HUES64 (cell line): ENCODE measurements around the gene TSPAN14.
"Not testable (repeated sequence)": the region's sequence is repeated elsewhere in the genome, so short reads cannot be mapped to it uniquely, and the experiment has no call there.

Source experiments
- H3K27ac ChIP-seq: 2 replicates; pipeline ENCODE4 v1.7.0; 2013; ENCODE audit warnings: low read depth, low read length, inconsistent platforms
- H3K27me3 ChIP-seq: 2 replicates; pipeline ENCODE4 v1.6.1; 2013; ENCODE audit warnings: mild to moderate bottlenecking, low read length; ENCODE audit not compliant: insufficient read depth
- H3K36me3 ChIP-seq: 2 replicates; pipeline ENCODE4 v1.6.1; 2013; ENCODE audit warnings: mild to moderate bottlenecking, low read length; ENCODE audit not compliant: insufficient read depth
- H3K4me1 ChIP-seq: 2 replicates; pipeline ENCODE4 v1.6.1; 2013; ENCODE audit warnings: mild to moderate bottlenecking, low read length, moderate library complexity; ENCODE audit not compliant: insufficient read depth
- H3K4me3 ChIP-seq: 2 replicates; pipeline ENCODE4 v1.5.1; 2013; ENCODE audit warnings: mild to moderate bottlenecking, low read length, moderate library complexity
- H3K9ac ChIP-seq: 2 replicates; pipeline ENCODE4 v1.6.1; 2013; ENCODE audit warnings: mild to moderate bottlenecking, low read depth, low read length
- H3K9me3 ChIP-seq: 2 replicates; pipeline ENCODE4 v1.6.1; 2013; ENCODE audit warnings: low read depth, low read length; ENCODE audit not compliant: insufficient read depth
- WGBS: fragments of 150-250, 120-280 bp; methylation state at CpG from one replicate; pipeline ENCODE4 v1.1.7; 2013; ENCODE audit warnings: missing lambda C conversion rate; 5-methylcytosine and 5-hydroxymethylcytosine counted together

TSPAN14 gene

DNA sequence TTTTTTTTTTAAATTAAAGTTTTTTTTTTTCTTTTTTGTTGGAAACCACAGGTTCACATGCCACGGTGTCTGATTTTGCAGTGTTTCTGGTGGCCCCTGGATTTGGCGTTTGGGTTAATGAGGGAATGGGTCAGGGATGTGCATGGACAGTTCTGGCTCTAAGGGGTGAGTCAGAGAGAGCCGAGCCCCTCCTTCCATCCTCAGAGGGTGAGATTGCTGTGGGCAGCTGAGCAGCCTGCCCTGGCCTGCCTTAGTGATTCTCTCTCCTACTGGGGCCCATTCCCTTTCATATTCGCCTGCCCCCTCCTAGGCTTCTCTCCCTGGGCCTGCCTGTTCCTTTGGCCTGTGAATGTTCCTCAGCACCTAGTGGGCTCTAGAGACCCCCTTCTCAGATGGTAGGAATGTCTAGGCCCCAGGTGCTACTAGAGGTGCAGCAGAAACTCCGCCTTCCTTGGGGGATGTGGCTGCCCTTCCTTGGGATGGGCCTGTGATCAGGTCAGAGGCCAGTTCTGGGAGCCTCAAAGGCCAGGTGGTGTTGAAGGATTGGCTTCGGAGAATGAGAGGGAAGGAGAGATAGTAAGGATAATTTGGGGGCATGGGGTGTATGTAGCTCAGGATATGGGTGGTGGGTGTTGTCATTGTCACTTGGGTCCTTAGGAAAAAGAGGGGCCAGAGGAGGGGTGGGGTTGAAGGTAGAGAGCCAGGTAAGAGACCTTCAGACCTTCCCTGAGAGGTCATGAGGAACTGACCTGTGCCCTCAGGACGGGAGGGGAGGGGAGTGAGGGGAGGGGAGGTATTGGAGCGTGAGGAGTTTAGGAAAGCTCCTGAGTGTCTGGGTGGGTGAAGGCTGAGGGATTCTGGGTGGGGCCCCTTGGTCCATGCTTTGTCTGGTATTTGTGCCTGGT is 19.8 kb downstream of the TSPAN14 start:
- peaks cover 3% of the 10 kb centered on the region; the same call in 1 of the 2 replicates for H3K27me3 ChIP-seq
- no peak overlapping the region for H3K27ac ChIP-seq
- peaks cover 9% of the 10 kb centered on the region; the same call in 1 of the 2 replicates for H3K36me3 ChIP-seq
- WGBS = 72% methylated on average over 8 of the region's 8 CpGs
- peaks cover 14% of the 10 kb centered on the region for H3K4me1 ChIP-seq
- no peak overlapping the region for H3K4me3 ChIP-seq
- H3K9me3 ChIP-seq = no peaks in the 10 kb centered on the region
- no peak overlapping the region for H3K9ac ChIP-seq

DNA sequence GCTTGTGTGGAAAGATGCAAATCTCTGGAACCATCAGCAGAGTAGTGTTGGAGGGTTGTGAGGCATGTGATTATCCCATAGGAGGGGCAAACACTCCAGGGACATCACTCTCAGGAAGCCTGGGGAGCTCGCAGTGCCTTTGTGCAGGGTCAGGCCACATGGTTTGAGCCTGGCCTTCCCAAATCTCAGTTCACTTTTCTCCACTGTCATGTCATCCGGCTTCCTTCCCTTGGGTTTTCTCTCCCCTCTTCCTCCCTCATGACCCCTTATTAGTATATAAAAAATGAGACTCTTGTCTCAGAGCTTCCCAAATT is 20.4 kb downstream of the TSPAN14 start:
- Histone ChIP-seq H3K36me3 (peaks cover 8% of the 10 kb centered on the region; the same call in 1 of the 2 replicates), H3K9me3 (no peaks in the 10 kb centered on the region), H3K9ac (no peak overlapping the region), H3K27me3 (no peaks in the 10 kb centered on the region), H3K4me3 (no peak overlapping the region), H3K4me1 (peaks cover 14% of the 10 kb centered on the region), H3K27ac (no peak overlapping the region)
- WGBS = 80% methylated on average over 2 of the region's 2 CpGs

- H3K4me1 ChIP-seq = peaks cover 14% of the 10 kb centered on the region
- H3K9me3 ChIP-seq = no peaks in the 10 kb centered on the region
- H3K27ac ChIP-seq = no peak overlapping the region
- H3K9ac ChIP-seq = no peak overlapping the region
- peaks cover 7% of the 10 kb centered on the region; the same call in 1 of the 2 replicates for H3K36me3 ChIP-seq
- H3K4me3 ChIP-seq = no peak overlapping the region
- WGBS = 86% methylated on average over 3 of the region's 3 CpGs
- no peaks in the 10 kb centered on the region for H3K27me3 ChIP-seq
Observed at GRCh38 chr10:80474941-80475340, 20.8 kb downstream of the TSPAN14 start.

DNA sequence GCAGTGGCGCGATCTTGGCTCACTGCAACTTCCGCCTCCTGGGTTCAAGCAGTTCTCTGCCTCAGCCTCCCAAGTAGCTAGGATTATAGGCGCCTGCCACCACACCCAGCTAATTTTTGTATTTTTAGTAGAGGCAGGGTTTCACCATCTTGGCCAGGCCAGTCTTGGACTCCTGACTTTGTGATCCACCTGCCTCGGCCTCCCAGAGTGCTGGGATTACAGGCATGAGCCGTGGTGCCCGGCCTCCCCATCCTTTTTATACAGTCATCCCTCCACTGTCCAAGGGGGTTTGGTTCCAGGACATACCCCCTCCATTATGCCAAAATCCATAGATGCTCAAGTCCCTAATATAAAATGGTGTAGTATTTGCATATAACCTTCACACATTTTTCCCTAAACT is 21.5 kb downstream of the TSPAN14 start:
- H3K9ac ChIP-seq, H3K27me3 ChIP-seq, H3K36me3 ChIP-seq, H3K9me3 ChIP-seq, H3K27ac ChIP-seq, H3K4me3 ChIP-seq: not testable (repeated sequence)
- H3K4me1 ChIP-seq = peaks cover 14% of the 10 kb centered on the region
- WGBS = 97% methylated on average over 7 of the region's 7 CpGs

DNA sequence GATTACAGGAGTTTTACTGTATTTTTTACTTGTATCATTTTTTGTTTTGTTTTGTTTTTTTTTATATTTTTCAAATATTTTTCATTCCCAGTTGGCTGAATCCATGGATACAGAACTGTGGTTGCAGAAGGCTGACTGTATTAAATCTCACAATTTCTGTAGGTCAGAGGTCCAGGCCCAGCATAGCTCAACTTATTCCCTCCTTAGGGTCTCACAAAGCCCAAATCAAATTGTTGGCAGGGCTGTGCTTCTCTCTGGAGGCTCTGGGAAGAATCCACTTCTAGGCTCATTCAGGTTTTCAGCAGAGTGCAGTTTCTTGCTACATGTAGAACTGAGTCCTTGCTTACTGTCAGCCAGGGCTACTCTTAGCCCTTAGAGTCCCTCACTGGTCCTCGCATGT is 22.6 kb downstream of the TSPAN14 start:
- Histone ChIP-seq H3K36me3 (no peaks in the 10 kb centered on the region), H3K4me3 (no peak overlapping the region), H3K27ac (no peak overlapping the region), H3K9ac (no peak overlapping the region), H3K4me1 (peaks cover 14% of the 10 kb centered on the region), H3K9me3 (no peaks in the 10 kb centered on the region), H3K27me3 (no peaks in the 10 kb centered on the region)
- WGBS = 98% methylated on average over 1 of the region's 1 CpG

- WGBS = 73% methylated on average over 2 of the region's 2 CpGs
- no peaks in the 10 kb centered on the region for H3K36me3 ChIP-seq
Observed at GRCh38 chr10:80477813-80478212, 23.7 kb downstream of the TSPAN14 start.

GRCh38 chr10:80480373-80480772 is 26.3 kb downstream of the TSPAN14 start:
- not testable (repeated sequence) for H3K4me3 ChIP-seq, H3K9ac ChIP-seq, H3K27me3 ChIP-seq, H3K9me3 ChIP-seq, H3K27ac ChIP-seq, H3K4me1 ChIP-seq, H3K36me3 ChIP-seq
- 88% methylated on average over 2 of the region's 6 CpGs for WGBS

More at GRCh38 chr10:80477813-80478212, 23.7 kb downstream of the TSPAN14 start:
- peaks cover 14% of the 10 kb centered on the region for H3K4me1 ChIP-seq
- no peak overlapping the region for H3K27ac ChIP-seq
- H3K9me3 ChIP-seq = no peaks in the 10 kb centered on the region
- no peak overlapping the region for H3K9ac ChIP-seq
- no peaks in the 10 kb centered on the region for H3K27me3 ChIP-seq
- H3K4me3 ChIP-seq = no peak overlapping the region

DNA sequence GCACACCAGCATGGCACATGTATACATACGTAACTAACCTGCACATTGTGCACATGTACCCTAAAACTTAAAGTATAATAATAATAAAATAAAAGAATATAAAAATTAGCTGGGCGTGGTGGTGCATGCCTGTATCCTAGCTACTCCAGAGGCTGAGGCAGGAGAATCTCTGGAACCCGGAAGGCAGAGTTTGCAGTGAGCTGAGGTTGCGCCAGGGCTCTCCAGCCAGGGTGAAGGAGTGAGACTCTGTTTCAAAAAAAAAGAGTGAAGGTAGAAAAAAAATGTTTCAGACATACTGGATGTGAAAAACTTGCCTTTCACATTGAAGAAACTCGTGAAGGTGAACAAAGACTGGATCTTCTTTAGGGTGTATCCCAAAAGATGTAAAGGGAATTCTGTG is 26.7 kb downstream of the TSPAN14 start:
- no peak overlapping the region for H3K27ac ChIP-seq
- H3K4me1 ChIP-seq = peaks cover 10% of the 10 kb centered on the region; the same call in 1 of the 2 replicates
- H3K9me3 ChIP-seq = no peaks in the 10 kb centered on the region
- 91% methylated on average over 4 of the region's 5 CpGs for WGBS
- no peaks in the 10 kb centered on the region for H3K27me3 ChIP-seq
- no peak overlapping the region for H3K4me3 ChIP-seq
- no peaks in the 10 kb centered on the region for H3K36me3 ChIP-seq
- no peak overlapping the region for H3K9ac ChIP-seq

DNA sequence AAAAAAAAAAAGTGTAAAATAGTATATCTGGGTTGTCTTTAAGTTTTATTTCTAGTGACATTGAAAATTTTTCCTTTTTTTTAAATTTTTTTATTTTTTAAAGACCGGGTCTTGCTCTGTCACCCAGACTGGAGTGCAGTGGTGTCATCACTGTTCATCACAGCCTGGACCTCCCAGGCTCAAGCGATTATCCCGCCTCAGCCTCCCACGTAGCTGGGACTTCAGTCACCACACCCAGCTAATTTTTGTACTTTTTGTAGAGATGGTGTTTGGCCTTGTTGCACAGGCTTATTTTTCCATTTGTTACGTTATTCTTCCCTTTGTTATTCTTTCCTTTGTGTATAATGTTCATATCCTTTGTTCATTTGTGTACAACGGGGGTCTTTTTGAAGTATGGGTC is 30.1 kb downstream of the TSPAN14 start:
- Histone ChIP-seq H3K4me1 (peaks cover 26% of the 10 kb centered on the region), H3K27me3 (no peaks in the 10 kb centered on the region), H3K9me3 (no peaks in the 10 kb centered on the region), H3K27ac (no peak overlapping the region), H3K9ac (no peak overlapping the region), H3K36me3 (peaks cover 3% of the 10 kb centered on the region; the same call in 1 of the 2 replicates), H3K4me3 (no peak overlapping the region)
- WGBS = 100% methylated on average over 4 of the region's 6 CpGs

DNA sequence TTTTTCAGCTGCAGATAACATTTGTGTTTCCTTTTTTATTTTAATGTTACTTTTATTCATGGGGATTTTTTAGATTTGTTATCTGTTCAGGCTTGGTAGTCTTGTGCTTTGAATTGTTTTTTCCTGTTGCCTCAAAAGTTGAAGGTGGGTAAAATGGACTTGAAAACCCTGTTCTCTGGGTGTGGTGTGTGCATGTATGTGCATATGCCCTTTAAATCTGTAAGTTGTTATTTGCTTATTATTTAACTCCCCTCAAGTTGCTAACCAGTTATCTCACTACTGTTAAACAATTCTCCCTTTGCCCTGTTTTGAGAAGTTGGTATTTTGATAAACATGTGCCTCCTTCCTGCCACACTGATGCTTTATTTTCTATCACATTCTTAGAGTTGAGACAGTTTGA is 30.6 kb downstream of the TSPAN14 start:
- Histone ChIP-seq H3K36me3 (peaks cover 6% of the 10 kb centered on the region; the same call in 1 of the 2 replicates), H3K4me1 (peaks cover 26% of the 10 kb centered on the region), H3K4me3 (no peak overlapping the region), H3K9me3 (no peaks in the 10 kb centered on the region), H3K9ac (no peak overlapping the region), H3K27ac (no peak overlapping the region), H3K27me3 (no peaks in the 10 kb centered on the region)

DNA sequence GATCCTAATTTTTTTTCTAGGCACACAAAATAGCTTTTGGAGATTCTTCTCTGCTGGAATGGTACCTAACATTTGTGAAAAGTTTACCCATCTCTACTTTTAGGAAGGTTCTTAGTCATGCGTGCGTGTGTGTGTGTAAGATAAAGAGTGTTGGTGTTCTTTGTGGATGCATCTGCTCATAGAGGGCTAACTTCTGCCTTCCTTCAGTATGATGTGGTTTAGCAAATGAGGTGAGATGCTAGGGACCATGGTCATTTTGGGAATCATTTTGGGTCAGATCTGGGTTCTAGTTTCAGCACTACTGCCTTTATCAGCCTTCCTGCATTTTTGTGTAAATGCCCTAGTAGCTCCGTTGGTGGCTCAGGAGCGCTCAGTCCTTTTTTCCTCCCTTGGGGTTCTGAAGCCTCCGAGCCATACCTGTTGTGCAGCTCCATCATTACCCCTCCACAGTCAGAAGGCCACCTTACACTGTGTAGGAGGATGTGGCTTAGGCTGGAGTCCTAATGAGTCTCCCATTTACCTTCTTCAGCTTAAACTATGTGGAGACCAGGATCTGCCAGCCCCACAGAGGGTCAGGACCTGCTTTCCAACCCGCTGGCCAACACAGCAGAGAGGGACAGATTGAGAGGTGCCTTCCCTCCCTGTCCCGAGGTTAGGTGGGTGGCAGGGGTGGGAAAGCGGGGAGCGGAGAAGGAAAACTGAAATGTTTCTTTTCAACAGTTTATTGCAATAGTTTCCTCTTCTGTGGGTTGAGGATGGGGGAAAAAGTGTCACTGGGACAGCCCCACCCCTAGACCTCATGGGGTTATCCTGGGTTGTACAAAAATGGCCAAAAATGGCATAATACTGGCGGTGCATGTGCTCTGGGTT is 31.2 kb downstream of the TSPAN14 start:
- Histone ChIP-seq H3K9me3 (no peaks in the 10 kb centered on the region), H3K27me3 (no peaks in the 10 kb centered on the region), H3K4me3 (no peak overlapping the region), H3K27ac (no peak overlapping the region), H3K4me1 (peaks cover 26% of the 10 kb centered on the region), H3K36me3 (peaks cover 9% of the 10 kb centered on the region; the same call in 1 of the 2 replicates), H3K9ac (no peak overlapping the region)
- WGBS = 87% methylated on average over 9 of the region's 10 CpGs
